ENCODE results near the gene PXMP4.

Gene PXMP4

GRCh38 chr20:33732166-33732970 is 12.3 kb upstream of the PXMP4 start:
- DNase-seq (peak; percentile 80), ATAC-seq (peak; percentile 70)

GRCh38 chr20:33731693-33732165 is 11.6 kb upstream of the PXMP4 start, which contains the start of gene ZNF341:
ZNF341 (plus strand) TSS chr20:33731996; CDS start chr20:33732022, 26 bp downstream.
- DNase-seq (peak; percentile 91), ATAC-seq (peak; percentile 74)

GRCh38 chr20:33730946-33731692 is 11.0 kb upstream of the PXMP4 start:
- no peak for DNase-seq
- ATAC-seq = no peak

GRCh38 chr20:33729101-33729500 is 9.0 kb upstream of the PXMP4 start:
- DNase-seq = no peak
- ATAC-seq = no peak

- DNase-seq (no peak), ATAC-seq (no peak)
Measured at GRCh38 chr20:33728463-33728862, 8.4 kb upstream of the PXMP4 start.

- ATAC-seq = no peak
- DNase-seq = no peak
Measured at GRCh38 chr20:33727806-33728205, 7.7 kb upstream of the PXMP4 start.

- DNase-seq (no peak), ATAC-seq (no peak)
Measured at GRCh38 chr20:33727115-33727479, 7.0 kb upstream of the PXMP4 start.

GRCh38 chr20:33725607-33726264 is 5.6 kb upstream of the PXMP4 start:
- no peak for DNase-seq
- no peak for ATAC-seq

GRCh38 chr20:33724439-33725094 is 4.5 kb upstream of the PXMP4 start:
- ATAC-seq = no peak
- DNase-seq = no peak

GRCh38 chr20:33721391-33722140 is 1.5 kb upstream of the PXMP4 start:
- ATAC-seq (no peak), DNase-seq (no peak)

GRCh38 chr20:33719277-33719988 is 677 bp downstream of the PXMP4 start:
- DNase-seq (peak; percentile 14), ATAC-seq (peak; percentile 7)

- ATAC-seq = no peak
- no peak for DNase-seq
Measured at GRCh38 chr20:33716498-33716897, 3.6 kb downstream of the PXMP4 start.

- DNase-seq (no peak), ATAC-seq (no peak)
Measured at GRCh38 chr20:33713865-33714367, 6.2 kb downstream of the PXMP4 start.

GRCh38 chr20:33711446-33711738 is 8.7 kb downstream of the PXMP4 start:
- no peak for DNase-seq
- no peak for ATAC-seq

- DNase-seq = no peak
- no peak for ATAC-seq
Measured at GRCh38 chr20:33710681-33711445, 9.2 kb downstream of the PXMP4 start.

- DNase-seq (no peak), ATAC-seq (peak; percentile 64)
Measured at GRCh38 chr20:33709905-33710541, 10.1 kb downstream of the PXMP4 start.

- DNase-seq = peak; percentile 30
- peak; percentile 77 for ATAC-seq
Measured at GRCh38 chr20:33709398-33709797, 10.7 kb downstream of the PXMP4 start.

GRCh38 chr20:33707668-33708067 is 12.4 kb downstream of the PXMP4 start:
- DNase-seq = no peak
- ATAC-seq = no peak

- DNase-seq (no peak), ATAC-seq (no peak)
Measured at GRCh38 chr20:33704197-33704924, 15.7 kb downstream of the PXMP4 start.
